ENCODE measurements around the gene ITPRID1.

Gene ITPRID1

DNA sequence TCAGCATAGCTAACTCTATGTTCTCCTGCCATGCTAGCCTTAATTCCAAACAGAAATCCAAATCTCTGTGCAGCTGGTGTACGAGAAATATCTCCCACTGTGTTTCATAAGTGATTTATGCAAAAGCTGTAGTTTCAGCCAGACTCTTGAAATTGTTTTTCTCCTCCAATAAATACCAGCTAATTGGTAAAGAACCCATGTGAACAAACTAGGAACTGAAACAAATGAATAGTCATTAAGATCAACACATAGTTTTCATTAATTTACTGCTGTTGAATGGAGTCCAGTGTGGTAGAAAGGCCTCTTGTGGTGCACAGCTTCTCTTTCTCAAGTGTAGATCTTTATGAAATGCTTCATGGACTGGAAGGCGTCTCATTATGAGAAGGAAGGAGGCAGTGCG is 191.5 kb downstream of the ITPRID1 start:
- DNase-seq, result no peak

DNA sequence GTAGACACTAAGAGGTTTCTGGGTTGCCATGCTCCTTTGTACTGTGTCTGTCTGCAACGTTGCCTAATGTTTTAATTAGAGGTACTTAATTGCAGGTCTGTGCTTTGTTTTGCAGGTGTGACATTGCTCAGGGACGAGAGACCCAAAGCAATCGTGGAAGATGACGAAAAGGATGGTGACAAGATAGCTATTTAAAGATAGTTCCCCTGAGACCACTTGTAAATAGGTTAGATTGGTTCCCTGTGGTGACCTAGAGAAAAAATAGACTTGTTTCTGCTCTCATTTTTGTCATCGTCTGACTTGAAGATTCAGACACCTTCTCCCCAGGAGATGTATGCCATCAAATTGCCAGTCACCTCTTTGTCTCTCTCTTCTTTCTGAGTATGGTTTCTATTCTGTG is 193.2 kb downstream of the ITPRID1 start:
- DNase-seq, result no peak

Measured in HCEC 1CT (cell line).